ENCODE results near the gene TMEM132A.

Gene TMEM132A

GRCh38 chr11:60938500-60938899, 14.2 kb downstream of the TMEM132A start:
- no peak for DNase-seq (ENCODE audit: low spot score)

- no peak for DNase-seq (ENCODE audit: low spot score)
Observed at GRCh38 chr11:60939301-60939700, 15.0 kb downstream of the TMEM132A start.

- no peak for DNase-seq (ENCODE audit: low spot score)
Observed at GRCh38 chr11:60939855-60940254, 15.6 kb downstream of the TMEM132A start.

- no peak for DNase-seq (ENCODE audit: low spot score)
Observed at GRCh38 chr11:60941371-60942119, 17.3 kb downstream of the TMEM132A start.

- DNase-seq (ENCODE audit: low spot score): no peak
Observed at GRCh38 chr11:60942219-60942618, 18.0 kb downstream of the TMEM132A start.

- no peak for DNase-seq (ENCODE audit: low spot score)
Observed at GRCh38 chr11:60942970-60943565, 18.8 kb downstream of the TMEM132A start.

GRCh38 chr11:60944490-60945294, 20.4 kb downstream of the TMEM132A start:
- DNase-seq (ENCODE audit: low spot score): no peak

- DNase-seq (ENCODE audit: low spot score): no peak
Observed at GRCh38 chr11:60945295-60945667, 21.0 kb downstream of the TMEM132A start.

GRCh38 chr11:60946601-60947264, 22.5 kb downstream of the TMEM132A start:
- DNase-seq (ENCODE audit: low spot score): no peak

GRCh38 chr11:60947700-60948099, 23.4 kb downstream of the TMEM132A start:
- no peak for DNase-seq (ENCODE audit: low spot score)

- no peak for DNase-seq (ENCODE audit: low spot score)
Observed at GRCh38 chr11:60948250-60948649, 24.0 kb downstream of the TMEM132A start.

- DNase-seq (ENCODE audit: low spot score): no peak
Observed at GRCh38 chr11:60950024-60950423, 25.8 kb downstream of the TMEM132A start.

- no peak for DNase-seq (ENCODE audit: low spot score)
Observed at GRCh38 chr11:60950933-60951605, 26.8 kb downstream of the TMEM132A start.

- no peak for DNase-seq (ENCODE audit: low spot score)
Observed at GRCh38 chr11:60951606-60951903, 27.3 kb downstream of the TMEM132A start.

GRCh38 chr11:60951904-60952741, 27.9 kb downstream of the TMEM132A start, which contains the start of gene SLC15A3:
Gene SLC15A3, minus strand, starts transcription at chr11:60952176. Its CDS starts 625 bp downstream, at chr11:60951551.
- peak; percentile 12 for DNase-seq (ENCODE audit: low spot score)

- no peak for DNase-seq (ENCODE audit: low spot score)
Observed at GRCh38 chr11:60952742-60953170, 28.5 kb downstream of the TMEM132A start.

GRCh38 chr11:60953781-60954180, 29.5 kb downstream of the TMEM132A start:
- DNase-seq (ENCODE audit: low spot score): peak; percentile 72

- DNase-seq (ENCODE audit: low spot score): no peak
Observed at GRCh38 chr11:60954421-60954820, 30.2 kb downstream of the TMEM132A start.

GRCh38 chr11:60955571-60955970, 31.3 kb downstream of the TMEM132A start:
- no peak for DNase-seq (ENCODE audit: low spot score)

GRCh38 chr11:60957188-60957587, 32.9 kb downstream of the TMEM132A start:
- DNase-seq (ENCODE audit: low spot score): no peak

- DNase-seq (ENCODE audit: low spot score): no peak
Observed at GRCh38 chr11:60959431-60959830, 35.2 kb downstream of the TMEM132A start.

All from kidney capillary endothelial cell (primary cell).